HUES48 (cell line): ENCODE measurements around the gene ADARB2.

Experiments
- H3K27ac ChIP-seq: one replicate; pipeline ENCODE4 v1.7.0; 2013; ENCODE audit warnings: low read depth, low read length, inconsistent platforms
- H3K27me3 ChIP-seq: 2 replicates; pipeline ENCODE4 v1.6.1; 2013; ENCODE audit warnings: mild to moderate bottlenecking, low read length; ENCODE audit not compliant: control insufficient read depth, insufficient read depth
- H3K36me3 ChIP-seq: 2 replicates; pipeline ENCODE4 v1.6.1; 2013; ENCODE audit warnings: low read length; ENCODE audit not compliant: control insufficient read depth, insufficient read depth
- H3K4me1 ChIP-seq: 2 replicates; pipeline ENCODE4 v1.6.1; 2013; ENCODE audit warnings: mild to moderate bottlenecking, low read length; ENCODE audit not compliant: control insufficient read depth, insufficient read depth
- H3K4me3 ChIP-seq: 2 replicates; pipeline ENCODE4 v1.5.1; 2013; ENCODE audit warnings: mild to moderate bottlenecking, low read depth, low read length
- H3K9ac ChIP-seq: 2 replicates; pipeline ENCODE4 v1.6.1; 2013; ENCODE audit warnings: mild to moderate bottlenecking, low read depth, low read length, moderate library complexity
- H3K9me3 ChIP-seq: 2 replicates; pipeline ENCODE4 v1.6.1; 2013; ENCODE audit warnings: low read length; ENCODE audit not compliant: control insufficient read depth, insufficient read depth

ADARB2 gene

GRCh38 chr10:1576467-1577372, 160.6 kb downstream of the ADARB2 start:
- no peak overlapping the region for H3K9ac ChIP-seq
- no peak overlapping the region for H3K27ac ChIP-seq
- H3K4me1 ChIP-seq = no peaks in the 10 kb centered on the region
- H3K36me3 ChIP-seq = no peaks in the 10 kb centered on the region
- H3K4me3 ChIP-seq = no peak overlapping the region
- H3K27me3 ChIP-seq = no peaks in the 10 kb centered on the region
- no peaks in the 10 kb centered on the region for H3K9me3 ChIP-seq

DNA sequence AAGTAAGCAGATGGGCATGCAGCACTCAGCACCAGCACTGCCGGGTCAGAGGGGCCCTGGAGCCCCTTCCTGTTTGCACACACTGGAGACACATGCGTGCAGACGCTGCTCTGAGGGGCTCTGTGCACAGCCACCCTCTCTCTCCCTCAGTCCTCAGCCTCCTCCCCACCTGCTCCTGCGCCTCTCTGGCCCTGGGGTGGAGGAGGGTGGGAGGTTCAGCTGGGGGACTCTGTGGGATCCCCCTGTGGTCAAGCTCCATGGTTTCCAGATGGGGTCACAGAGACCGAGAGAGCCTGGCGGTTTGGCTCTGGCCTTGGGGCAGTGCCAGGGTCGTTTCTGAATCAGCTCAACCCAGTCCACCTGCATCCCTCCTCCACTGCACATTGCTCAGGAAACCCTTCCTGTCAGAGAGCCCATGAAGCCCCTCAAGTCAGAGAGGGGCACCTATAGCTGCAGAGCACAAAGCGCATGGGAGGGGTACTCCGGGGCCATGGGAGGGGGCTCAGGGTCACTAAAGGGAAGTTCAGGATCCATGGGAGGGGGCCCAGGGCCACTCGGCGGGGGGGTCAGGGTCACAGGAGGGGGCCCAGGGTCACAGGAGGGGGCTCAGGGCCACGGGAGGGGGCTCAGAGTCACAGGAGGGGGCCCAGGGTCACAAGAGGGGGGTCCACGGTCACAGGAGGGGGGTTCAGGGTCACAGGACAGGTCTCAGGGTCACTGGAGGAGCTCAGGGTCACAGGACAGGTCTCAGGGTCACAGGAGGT, 161.7 kb downstream of the ADARB2 start:
- Histone ChIP-seq H3K27me3 (no peaks in the 10 kb centered on the region), H3K9me3 (no peaks in the 10 kb centered on the region), H3K36me3 (no peaks in the 10 kb centered on the region), H3K27ac (no peak overlapping the region), H3K4me3 (no peak overlapping the region), H3K4me1 (no peaks in the 10 kb centered on the region), H3K9ac (no peak overlapping the region)

- Histone ChIP-seq H3K4me3 (no peak overlapping the region), H3K27ac (no peak overlapping the region), H3K27me3 (no peaks in the 10 kb centered on the region), H3K4me1 (no peaks in the 10 kb centered on the region), H3K9ac (no peak overlapping the region), H3K36me3 (no peaks in the 10 kb centered on the region), H3K9me3 (no peaks in the 10 kb centered on the region)
Measured at GRCh38 chr10:1574719-1575118, 162.6 kb downstream of the ADARB2 start.

DNA sequence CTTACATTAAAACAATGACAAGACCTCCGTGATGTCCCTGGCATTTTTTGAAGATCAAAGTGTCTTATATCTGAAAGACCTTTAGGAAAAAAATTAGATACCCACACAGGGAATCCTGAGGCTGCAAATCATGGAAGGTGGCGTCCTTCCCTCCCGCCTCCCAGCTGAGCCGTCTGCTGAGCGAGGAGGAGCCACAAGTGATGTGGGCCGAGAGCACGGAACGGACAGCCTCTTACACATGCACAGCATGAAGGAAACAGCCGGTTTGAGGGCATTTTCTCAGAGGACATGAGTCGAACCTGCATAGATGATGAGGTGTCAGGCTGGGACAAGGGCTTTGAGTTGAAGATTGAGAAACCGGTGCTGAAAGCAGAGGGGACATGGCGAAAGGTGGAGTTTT, 163.3 kb downstream of the ADARB2 start:
- Histone ChIP-seq H3K27me3 (no peaks in the 10 kb centered on the region), H3K4me1 (no peaks in the 10 kb centered on the region), H3K9me3 (no peaks in the 10 kb centered on the region), H3K4me3 (no peak overlapping the region), H3K36me3 (no peaks in the 10 kb centered on the region), H3K9ac (no peak overlapping the region), H3K27ac (no peak overlapping the region)

DNA sequence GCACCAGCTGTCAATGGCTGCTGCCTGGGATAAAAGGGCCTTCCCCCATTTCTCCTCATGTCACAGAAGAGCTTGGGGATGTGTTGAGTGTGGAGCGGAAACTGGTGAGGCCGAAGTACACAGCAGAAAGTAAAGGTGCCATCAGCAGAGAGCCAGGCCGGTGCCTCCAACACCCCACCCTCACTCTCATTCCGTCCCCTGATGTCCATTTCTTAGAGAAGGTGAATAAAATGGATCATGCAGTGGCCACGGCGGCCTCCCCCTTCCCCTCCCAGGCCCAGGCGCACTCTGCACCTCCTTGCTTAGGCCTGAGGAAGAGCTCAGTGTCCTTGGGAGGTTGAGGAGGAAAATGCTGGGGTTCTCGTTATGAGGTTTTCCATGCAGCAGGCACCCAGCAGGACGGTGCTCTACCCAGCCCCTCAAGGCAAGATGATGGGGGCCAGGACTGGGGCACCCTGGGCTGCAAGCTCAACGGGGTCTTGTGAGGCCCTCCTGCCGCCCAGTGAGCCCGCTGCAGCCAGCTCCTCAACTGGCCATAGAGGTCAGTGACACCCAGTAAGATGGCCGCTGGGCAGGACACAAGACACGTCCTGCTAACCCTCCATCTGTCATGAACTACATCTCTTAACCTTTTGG, 163.9 kb downstream of the ADARB2 start:
- no peaks in the 10 kb centered on the region for H3K27me3 ChIP-seq
- H3K9ac ChIP-seq = no peak overlapping the region
- H3K4me3 ChIP-seq = no peak overlapping the region
- H3K27ac ChIP-seq = no peak overlapping the region
- no peaks in the 10 kb centered on the region for H3K36me3 ChIP-seq
- H3K4me1 ChIP-seq = no peaks in the 10 kb centered on the region
- H3K9me3 ChIP-seq = no peaks in the 10 kb centered on the region

DNA sequence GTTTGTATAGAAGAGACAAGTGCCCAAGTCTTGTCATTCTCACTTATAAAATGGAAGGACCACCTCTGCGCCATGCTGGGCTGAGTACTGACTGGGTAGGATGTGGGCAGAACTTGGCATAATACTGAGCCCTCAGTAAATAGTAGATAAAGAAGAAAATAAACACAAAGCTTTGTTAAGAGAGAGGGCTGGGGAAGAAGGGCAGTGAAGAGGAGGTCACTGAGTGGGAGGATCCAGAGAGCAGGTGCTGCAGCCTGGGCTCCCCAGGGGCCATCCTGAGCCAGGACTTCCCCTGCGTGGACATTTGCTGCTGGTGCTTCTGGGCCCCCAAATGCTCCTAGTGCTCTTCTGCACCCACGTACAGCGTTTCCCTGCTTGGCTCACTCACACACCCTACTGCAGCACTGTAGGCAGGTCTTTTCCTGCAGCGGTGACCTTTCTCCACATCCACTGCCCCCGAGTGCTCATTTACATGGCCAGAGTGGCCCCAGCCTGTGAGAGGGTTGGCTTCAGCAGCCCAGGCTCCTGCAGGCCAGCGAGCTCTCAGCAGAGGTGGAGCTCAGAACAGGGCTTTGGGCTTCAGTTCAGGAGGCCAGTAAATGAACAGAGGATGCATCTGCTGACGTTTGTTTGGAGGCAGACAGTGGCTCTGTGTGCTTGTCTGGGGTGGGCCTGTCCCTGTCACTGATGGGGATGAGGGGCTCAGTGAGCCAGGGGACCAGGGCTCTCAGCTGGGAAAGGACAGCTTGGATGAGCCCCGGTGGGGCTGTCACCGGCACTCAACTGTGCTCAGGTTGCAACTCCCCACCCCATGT, 164.6 kb downstream of the ADARB2 start:
- no peaks in the 10 kb centered on the region for H3K27me3 ChIP-seq
- no peak overlapping the region for H3K9ac ChIP-seq
- no peak overlapping the region for H3K27ac ChIP-seq
- H3K9me3 ChIP-seq = no peaks in the 10 kb centered on the region
- H3K36me3 ChIP-seq = no peaks in the 10 kb centered on the region
- H3K4me1 ChIP-seq = no peaks in the 10 kb centered on the region
- H3K4me3 ChIP-seq = no peak overlapping the region

DNA sequence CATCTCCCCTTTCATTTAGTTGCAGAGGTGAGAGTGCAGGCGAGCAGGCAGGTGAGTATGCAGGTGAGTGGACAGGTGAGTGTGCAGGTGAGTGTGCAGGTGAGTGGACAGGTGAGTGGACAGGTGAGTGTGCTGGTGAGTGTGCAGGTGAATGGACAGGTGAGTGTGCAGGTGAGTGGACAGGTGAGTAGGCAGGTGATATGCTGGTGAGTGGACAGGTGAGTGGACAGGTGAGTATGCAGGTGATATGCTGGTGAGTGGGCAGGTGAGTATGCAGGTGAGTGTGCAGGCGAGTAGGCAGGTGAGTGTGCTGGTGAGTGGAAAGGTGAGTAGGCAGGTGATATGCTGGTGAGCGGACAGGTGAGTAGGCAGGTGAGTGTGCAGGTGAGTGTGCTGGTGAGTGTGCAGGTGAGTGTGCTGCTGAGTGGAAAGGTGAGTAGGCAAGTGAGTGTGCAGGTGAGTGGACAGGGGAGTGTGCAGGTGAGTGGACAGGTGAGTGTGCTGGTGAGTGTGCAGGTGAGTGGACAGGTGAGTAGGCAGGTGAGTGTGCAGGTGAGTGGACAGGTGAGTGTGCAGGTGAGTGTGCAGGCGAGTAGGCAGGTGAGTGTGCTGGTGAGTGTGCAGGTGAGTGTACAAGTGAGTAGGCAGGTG, 165.6 kb downstream of the ADARB2 start:
- H3K27me3 ChIP-seq = no peaks in the 10 kb centered on the region
- no peaks in the 10 kb centered on the region for H3K4me1 ChIP-seq
- H3K9ac ChIP-seq = no peak overlapping the region
- no peaks in the 10 kb centered on the region for H3K36me3 ChIP-seq
- H3K27ac ChIP-seq = no peak overlapping the region
- no peaks in the 10 kb centered on the region for H3K9me3 ChIP-seq
- H3K4me3 ChIP-seq = no peak overlapping the region

DNA sequence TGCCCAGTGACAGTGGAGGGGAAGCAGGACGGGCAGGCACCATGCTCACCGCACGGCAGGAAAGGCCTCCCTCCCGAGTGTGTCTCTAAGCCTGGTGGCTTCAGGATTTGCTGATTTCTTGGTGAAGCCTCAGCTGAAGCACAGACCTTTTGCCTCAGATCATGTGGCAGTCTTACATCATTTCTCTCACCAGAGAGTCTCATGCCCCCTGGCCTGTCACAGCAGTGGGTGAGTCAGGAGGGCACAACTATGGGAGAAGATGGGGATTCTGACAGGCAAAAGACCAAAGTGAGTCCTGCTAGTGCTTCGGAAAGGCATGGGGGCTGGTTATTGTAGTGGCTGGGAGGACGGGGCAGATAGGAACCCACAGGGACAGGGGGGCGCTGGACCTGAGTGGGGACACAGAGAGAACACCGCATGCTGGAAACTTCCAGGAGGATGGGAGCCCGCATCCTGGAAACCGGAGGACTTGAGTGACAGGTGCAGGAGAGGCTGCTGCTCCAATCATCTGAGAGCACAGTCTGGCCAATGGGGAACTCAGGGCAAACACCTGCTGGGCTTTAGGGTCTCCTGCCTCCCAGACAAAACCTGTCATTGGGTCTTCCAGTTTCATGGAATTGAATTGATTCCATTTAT, 166.8 kb downstream of the ADARB2 start:
- Histone ChIP-seq H3K9me3 (no peaks in the 10 kb centered on the region), H3K27me3 (no peaks in the 10 kb centered on the region), H3K9ac (no peak overlapping the region)

GRCh38 chr10:1569208-1569607, 168.1 kb downstream of the ADARB2 start:
- Histone ChIP-seq H3K4me3 (no peak overlapping the region), H3K9me3 (no peaks in the 10 kb centered on the region), H3K27me3 (no peaks in the 10 kb centered on the region), H3K9ac (no peak overlapping the region), H3K27ac (no peak overlapping the region), H3K36me3 (no peaks in the 10 kb centered on the region), H3K4me1 (no peaks in the 10 kb centered on the region)

More for the DNA sequence above, 166.8 kb downstream of the ADARB2 start:
- Histone ChIP-seq H3K4me1 (no peaks in the 10 kb centered on the region), H3K4me3 (no peak overlapping the region), H3K36me3 (no peaks in the 10 kb centered on the region), H3K27ac (no peak overlapping the region)
